GF-D8 (cell line): ENCODE measurements around the gene RGS5.
"Not testable (repeated sequence)": the region's sequence is repeated elsewhere in the genome, so short reads cannot be mapped to it uniquely, and the experiment has no call there.

Experiments used
- DNase-seq: peaks from one replicate; lab custom pipeline; 2025; lab: John Stamatoyannopoulos, UW

The RGS5 gene

GRCh38 chr1:163202833-163203451 lies at the start of gene RGS5:
TSS of gene RGS5 (minus strand) at chr1:163202916. CDS start at chr1:163202835, 81 bp downstream.
- DNase-seq: no peak

- no peak for DNase-seq
Observed at GRCh38 chr1:163250382-163250974, 47.8 kb upstream of the RGS5 start.

- DNase-seq: no peak
Observed at GRCh38 chr1:163248064-163248463, 45.3 kb upstream of the RGS5 start.

- not testable (repeated sequence) for DNase-seq
Observed at GRCh38 chr1:163244648-163245047, 41.9 kb upstream of the RGS5 start.

- DNase-seq: no peak
Observed at GRCh38 chr1:163241746-163242145, 39.0 kb upstream of the RGS5 start.

GRCh38 chr1:163240705-163241104 lies 38.0 kb upstream of the RGS5 start:
- DNase-seq: no peak

GRCh38 chr1:163233643-163234042 lies 30.9 kb upstream of the RGS5 start:
- DNase-seq: not testable (repeated sequence)

- no peak for DNase-seq
Observed at GRCh38 chr1:163231385-163231784, 28.7 kb upstream of the RGS5 start.

GRCh38 chr1:163230827-163231226 lies 28.1 kb upstream of the RGS5 start:
- DNase-seq: no peak

- not testable (repeated sequence) for DNase-seq
Observed at GRCh38 chr1:163228271-163228670, 25.6 kb upstream of the RGS5 start.

- DNase-seq: no peak
Observed at GRCh38 chr1:163227126-163227525, 24.4 kb upstream of the RGS5 start.

GRCh38 chr1:163213626-163214025 lies 10.9 kb upstream of the RGS5 start:
- DNase-seq: no peak

GRCh38 chr1:163211667-163212066 lies 9.0 kb upstream of the RGS5 start:
- DNase-seq: no peak

GRCh38 chr1:163205513-163205912 lies 2.8 kb upstream of the RGS5 start:
- DNase-seq: no peak

- DNase-seq: no peak
Observed at GRCh38 chr1:163203561-163203960, 845 bp upstream of the RGS5 start.

GRCh38 chr1:163201906-163202305 lies 810 bp downstream of the RGS5 start:
- DNase-seq: no peak

- DNase-seq: no peak
Observed at GRCh38 chr1:163197022-163197421, 5.7 kb downstream of the RGS5 start.

- no peak for DNase-seq
Observed at GRCh38 chr1:163196449-163196787, 6.3 kb downstream of the RGS5 start.

GRCh38 chr1:163195728-163196448 lies 6.8 kb downstream of the RGS5 start:
- no peak for DNase-seq

GRCh38 chr1:163191301-163191700 lies 11.4 kb downstream of the RGS5 start:
- DNase-seq: no peak

- no peak for DNase-seq
Observed at GRCh38 chr1:163188947-163189346, 13.8 kb downstream of the RGS5 start.

GRCh38 chr1:163187849-163188248 lies 14.9 kb downstream of the RGS5 start:
- no peak for DNase-seq

GRCh38 chr1:163186862-163187261 lies 15.9 kb downstream of the RGS5 start:
- DNase-seq: no peak
